Fibroblast of upper back skin (primary cell): Measurements from ENCODE around the gene RCAN1.
A peak's percentile ranks its signal among the peaks of the same experiment; 100 is the strongest.
"Not testable (repeated sequence)": the region's sequence is repeated elsewhere in the genome, so short reads cannot be mapped to it uniquely, and the experiment has no call there.

Experiments
- DNase-seq: peaks from one replicate; pipeline ENCODE4 v3.0.0-alpha.2; 2013

RCAN1 gene

GRCh38 chr21:34511787-34512455, 103.0 kb downstream of the RCAN1 start, which contains the start of gene KCNE1:
Gene KCNE1, minus strand, starts transcription at chr21:34512210. Its CDS starts 62,576 bp downstream, at chr21:34449634.
- no peak for DNase-seq

GRCh38 chr21:34511181-34511580, 103.7 kb downstream of the RCAN1 start:
- no peak for DNase-seq

- peak; percentile 70 for DNase-seq
These were observed 104.5 kb downstream of the RCAN1 start for GRCh38 chr21:34510148-34511142.

- DNase-seq, result no peak
These were observed 105.8 kb downstream of the RCAN1 start for GRCh38 chr21:34509151-34509550.

GRCh38 chr21:34504595-34504994, 110.3 kb downstream of the RCAN1 start:
- no peak for DNase-seq

- DNase-seq, result no peak
These were observed 112.3 kb downstream of the RCAN1 start for GRCh38 chr21:34502480-34503106.

GRCh38 chr21:34501716-34502115, 113.2 kb downstream of the RCAN1 start:
- DNase-seq, result no peak

GRCh38 chr21:34500191-34500590, 114.7 kb downstream of the RCAN1 start:
- DNase-seq, result no peak

GRCh38 chr21:34499116-34499515, 115.8 kb downstream of the RCAN1 start:
- DNase-seq, result no peak

- DNase-seq, result no peak
These were observed 116.3 kb downstream of the RCAN1 start for GRCh38 chr21:34498623-34499022.

- not testable (repeated sequence) for DNase-seq
These were observed 131.1 kb downstream of the RCAN1 start for GRCh38 chr21:34483854-34484253.

GRCh38 chr21:34483435-34483834, 131.5 kb downstream of the RCAN1 start:
- not testable (repeated sequence) for DNase-seq

- not testable (repeated sequence) for DNase-seq
These were observed 147.6 kb downstream of the RCAN1 start for GRCh38 chr21:34467333-34467732.
